ENCODE measurements around the gene HMGB1.
"Not testable (repeated sequence)": the region's sequence is repeated elsewhere in the genome, so short reads cannot be mapped to it uniquely, and the experiment has no call there.

HMGB1 gene

GRCh38 chr13:30466358-30466714 is 600 bp upstream of the HMGB1 start:
- no peak for DNase-seq (ENCODE audit: low spot score)

GRCh38 chr13:30465343-30465592 is 468 bp downstream of the HMGB1 start:
- no peak for DNase-seq (ENCODE audit: low spot score)

DNA sequence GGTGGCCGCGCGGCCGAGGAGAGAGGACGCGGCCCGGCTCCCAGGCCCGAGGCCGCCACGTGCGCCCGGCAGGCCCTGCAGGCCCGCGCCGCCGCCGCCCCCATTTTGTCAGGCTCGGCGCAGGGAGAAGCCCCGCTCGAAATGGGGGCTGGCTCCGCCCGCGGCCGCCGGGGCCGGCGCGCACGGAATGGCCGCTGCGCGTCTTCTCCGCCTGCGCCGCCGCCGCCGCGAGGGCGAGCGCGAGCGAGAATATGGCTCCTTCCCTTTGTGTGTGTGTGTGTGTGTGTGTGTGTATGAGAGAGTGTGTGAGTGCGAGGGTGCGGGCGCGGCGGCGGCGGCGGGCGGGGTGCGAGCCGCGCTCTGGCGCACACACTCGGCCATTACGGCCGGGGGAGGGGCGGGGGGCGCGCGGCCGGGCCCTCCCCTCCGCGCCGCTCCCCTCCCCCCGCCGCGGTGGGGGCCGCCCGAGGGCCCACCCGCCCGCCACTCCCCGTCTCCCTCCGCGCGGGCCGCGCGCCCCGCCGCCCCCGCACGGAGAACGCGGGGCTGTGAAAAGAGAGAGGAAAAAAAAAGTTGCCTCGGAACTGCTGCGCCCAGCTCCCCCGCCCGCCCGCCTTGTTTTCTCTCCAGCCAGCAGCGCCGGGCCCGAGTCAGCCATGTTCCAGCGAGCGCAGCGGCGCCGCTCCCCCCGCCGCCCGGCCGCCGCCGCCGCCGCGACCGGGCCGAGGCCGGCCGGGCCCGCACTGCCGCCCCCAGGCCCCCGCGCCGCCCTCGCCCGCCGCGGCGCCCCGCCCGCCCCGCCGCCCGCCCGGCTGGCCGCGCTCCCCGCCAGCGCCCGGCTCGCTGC is 1.0 kb downstream of the HMGB1 start:
- DNase-seq (ENCODE audit: low spot score) = peak; percentile 72

GRCh38 chr13:30463787-30464495 is 1.8 kb downstream of the HMGB1 start:
- DNase-seq (ENCODE audit: low spot score) = peak; percentile 52

GRCh38 chr13:30461279-30462066 is 4.3 kb downstream of the HMGB1 start:
- peak; percentile 37 for DNase-seq (ENCODE audit: low spot score)

- DNase-seq (ENCODE audit: low spot score) = no peak
Observed at GRCh38 chr13:30457306-30457891, 8.3 kb downstream of the HMGB1 start.

GRCh38 chr13:30456290-30456689 is 9.4 kb downstream of the HMGB1 start:
- no peak for DNase-seq (ENCODE audit: low spot score)

- no peak for DNase-seq (ENCODE audit: low spot score)
Observed at GRCh38 chr13:30454991-30455390, 10.7 kb downstream of the HMGB1 start.

DNA sequence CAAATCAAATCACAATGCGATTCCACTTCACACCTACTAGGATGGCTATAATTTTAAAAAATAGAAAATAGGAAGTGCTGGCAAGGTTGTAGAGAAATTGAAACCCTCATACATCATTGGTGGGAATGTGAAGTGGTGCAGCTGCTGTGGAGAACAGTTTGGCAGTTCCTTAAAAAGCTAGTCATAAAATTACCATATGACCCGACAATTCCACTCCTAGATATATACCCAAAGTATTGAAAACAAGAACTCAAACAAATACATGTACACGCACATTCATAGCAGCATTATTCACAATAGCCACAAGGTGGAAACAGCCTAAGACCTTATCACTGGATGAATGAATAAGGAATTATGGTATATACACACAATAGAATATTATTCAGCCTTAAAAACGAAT is 12.0 kb downstream of the HMGB1 start:
- DNase-seq (ENCODE audit: low spot score) = no peak

DNA sequence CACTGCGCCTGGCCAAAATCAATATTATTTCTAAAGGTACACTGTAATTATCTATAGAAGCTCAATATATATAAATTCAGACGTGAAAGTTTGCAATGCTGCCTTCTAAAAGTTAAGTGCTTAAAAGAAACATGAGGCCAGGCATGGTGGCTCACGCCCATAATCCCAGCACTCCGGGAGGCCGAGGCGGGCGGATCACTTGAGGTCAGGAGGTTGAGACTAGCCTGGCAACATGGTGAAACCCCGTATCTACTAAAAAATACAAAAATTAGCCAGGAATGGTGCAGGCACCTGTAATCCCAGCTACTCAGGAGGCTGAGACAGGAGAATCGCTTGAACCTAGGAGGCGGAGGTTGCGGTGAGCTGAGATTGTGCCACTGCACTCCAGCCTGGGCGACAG is 14.3 kb downstream of the HMGB1 start:
- not testable (repeated sequence) for DNase-seq (ENCODE audit: low spot score)

GRCh38 chr13:30450066-30450465 is 15.7 kb downstream of the HMGB1 start:
- no peak for DNase-seq (ENCODE audit: low spot score)

GRCh38 chr13:30448441-30448840 is 17.3 kb downstream of the HMGB1 start:
- no peak for DNase-seq (ENCODE audit: low spot score)

DNA sequence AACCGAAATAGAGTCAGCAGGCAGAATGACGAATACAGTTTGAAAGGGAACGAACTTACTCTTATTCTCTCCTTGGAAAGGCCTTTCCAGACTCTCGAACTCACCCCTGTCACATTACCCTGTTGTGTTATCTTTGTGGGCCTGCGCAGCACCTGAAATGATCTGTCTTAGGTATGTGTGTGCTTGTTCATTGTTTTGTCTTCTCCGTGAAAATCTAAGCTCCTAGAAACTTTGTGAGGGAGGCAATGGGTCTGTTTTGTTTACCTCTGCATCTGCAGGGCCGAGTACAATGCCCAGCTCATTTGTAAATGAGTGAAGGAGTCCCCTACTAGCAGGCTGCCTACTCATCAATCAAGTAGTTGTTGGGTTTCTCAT is 19.6 kb downstream of the HMGB1 start:
- no peak for DNase-seq (ENCODE audit: low spot score)

- no peak for DNase-seq (ENCODE audit: low spot score)
Observed at GRCh38 chr13:30443957-30444404, 21.8 kb downstream of the HMGB1 start.

GRCh38 chr13:30443491-30443890 is 22.2 kb downstream of the HMGB1 start:
- DNase-seq (ENCODE audit: low spot score) = not testable (repeated sequence)

GRCh38 chr13:30442926-30443325 is 22.8 kb downstream of the HMGB1 start:
- no peak for DNase-seq (ENCODE audit: low spot score)

GRCh38 chr13:30440910-30441703 is 24.6 kb downstream of the HMGB1 start:
- DNase-seq (ENCODE audit: low spot score) = no peak

DNA sequence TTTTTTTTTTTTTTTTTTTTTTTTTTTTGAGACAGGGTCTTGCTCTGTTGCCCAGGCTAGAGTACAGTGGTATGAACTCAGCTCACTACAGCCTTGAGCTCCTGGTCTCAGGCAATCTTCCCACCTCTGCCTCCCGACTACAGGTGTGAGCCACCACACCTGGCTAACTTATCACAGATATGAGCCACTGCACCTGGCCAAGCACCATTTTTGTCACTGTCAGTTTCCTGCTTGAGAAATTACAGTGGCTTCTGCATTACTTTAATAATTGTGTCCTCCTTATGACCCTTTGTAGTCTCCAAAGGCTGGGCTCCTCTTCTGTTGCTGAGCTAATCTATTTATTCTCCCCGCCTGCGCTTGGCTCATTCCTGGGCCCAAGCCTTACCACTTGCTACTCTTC is 27.4 kb downstream of the HMGB1 start:
- no peak for DNase-seq (ENCODE audit: low spot score)

- no peak for DNase-seq (ENCODE audit: low spot score)
Observed at GRCh38 chr13:30437177-30437576, 28.6 kb downstream of the HMGB1 start.

DNA sequence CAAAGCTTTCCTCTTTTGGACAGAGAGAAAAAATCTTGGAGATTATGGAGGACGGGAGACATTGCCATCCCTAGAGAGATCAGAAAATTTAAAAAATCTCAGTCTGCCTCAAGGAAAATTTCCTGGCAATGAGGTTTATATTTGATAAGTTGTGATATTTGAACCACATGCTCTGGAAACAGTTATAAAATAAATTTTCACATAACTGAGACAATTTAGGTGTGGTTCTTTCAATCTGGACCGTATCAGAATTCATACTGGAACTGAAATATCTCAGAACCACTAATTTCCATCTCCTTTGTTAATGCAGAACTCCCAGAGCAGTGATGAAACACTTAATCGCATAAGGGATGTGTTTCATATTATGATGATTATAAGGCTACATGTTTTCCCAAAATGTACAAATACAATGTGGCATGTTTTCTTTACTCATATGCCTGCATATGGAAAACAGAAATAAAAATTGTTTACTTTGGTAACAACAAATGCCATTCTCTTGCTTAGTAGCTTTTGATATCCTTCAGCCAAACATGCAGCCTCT is 29.8 kb downstream of the HMGB1 start:
- DNase-seq (ENCODE audit: low spot score) = no peak

DNA sequence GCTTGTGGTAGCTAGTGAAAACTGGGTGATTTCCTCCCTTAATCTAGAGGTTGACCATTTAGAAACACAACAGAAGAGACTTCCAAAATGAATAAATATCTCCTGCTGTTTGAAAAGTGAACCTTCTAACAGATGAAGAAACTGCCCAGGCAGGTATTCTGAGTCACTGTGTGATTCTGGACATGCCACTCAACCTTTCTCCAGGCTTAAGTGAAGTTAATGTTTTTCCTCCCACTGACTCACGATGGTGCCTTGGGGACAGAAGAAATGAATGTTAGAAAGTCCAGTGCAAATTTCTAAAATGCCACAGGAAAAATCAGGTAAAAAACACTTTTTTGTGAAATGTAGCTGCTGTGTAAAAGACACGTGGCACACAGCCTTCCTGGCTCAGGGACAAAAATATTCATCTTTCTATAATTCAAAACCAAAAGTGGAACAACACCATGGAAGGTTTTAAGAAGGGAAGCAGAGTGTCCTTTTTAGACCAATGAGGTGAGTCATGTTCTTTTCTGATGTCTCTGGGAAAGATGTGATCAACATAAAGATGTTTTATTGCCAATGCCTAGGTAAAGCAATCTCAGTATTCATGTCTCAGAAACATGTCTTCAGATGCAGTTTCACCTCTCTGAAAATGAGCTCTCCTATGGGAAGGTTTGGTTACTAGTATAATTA is 34.3 kb downstream of the HMGB1 start:
- DNase-seq (ENCODE audit: low spot score) = no peak
